GM18861 (cell line): ENCODE results near the gene FILIP1L.

Experiments
- ATAC-seq: cut with Tn5 transposase; IDR thresholded peaks from one replicate; pipeline ENCODE4 v1.9.1; 2021; ENCODE audit not compliant: unreplicated experiment

The FILIP1L gene

DNA sequence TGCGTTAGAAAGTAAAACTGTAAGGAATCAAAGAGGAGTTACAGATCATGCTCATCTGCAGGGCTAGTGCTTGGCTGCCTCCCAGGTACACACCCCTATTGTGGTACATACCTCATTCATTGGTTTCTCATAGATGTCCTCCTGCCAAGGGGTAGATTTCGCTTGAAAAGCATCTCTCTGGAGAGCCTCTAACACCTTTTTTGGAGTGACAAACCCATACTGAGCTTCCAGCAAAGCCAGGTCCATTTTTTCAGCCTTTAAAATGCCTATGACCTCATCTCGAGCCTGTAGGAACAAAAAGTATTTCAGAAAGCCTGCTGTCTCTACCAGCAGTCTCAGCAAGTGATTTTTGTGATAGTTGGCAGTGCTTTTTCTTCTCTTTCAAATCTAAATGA is 184.6 kb downstream of the FILIP1L start:
- no peak for ATAC-seq

DNA sequence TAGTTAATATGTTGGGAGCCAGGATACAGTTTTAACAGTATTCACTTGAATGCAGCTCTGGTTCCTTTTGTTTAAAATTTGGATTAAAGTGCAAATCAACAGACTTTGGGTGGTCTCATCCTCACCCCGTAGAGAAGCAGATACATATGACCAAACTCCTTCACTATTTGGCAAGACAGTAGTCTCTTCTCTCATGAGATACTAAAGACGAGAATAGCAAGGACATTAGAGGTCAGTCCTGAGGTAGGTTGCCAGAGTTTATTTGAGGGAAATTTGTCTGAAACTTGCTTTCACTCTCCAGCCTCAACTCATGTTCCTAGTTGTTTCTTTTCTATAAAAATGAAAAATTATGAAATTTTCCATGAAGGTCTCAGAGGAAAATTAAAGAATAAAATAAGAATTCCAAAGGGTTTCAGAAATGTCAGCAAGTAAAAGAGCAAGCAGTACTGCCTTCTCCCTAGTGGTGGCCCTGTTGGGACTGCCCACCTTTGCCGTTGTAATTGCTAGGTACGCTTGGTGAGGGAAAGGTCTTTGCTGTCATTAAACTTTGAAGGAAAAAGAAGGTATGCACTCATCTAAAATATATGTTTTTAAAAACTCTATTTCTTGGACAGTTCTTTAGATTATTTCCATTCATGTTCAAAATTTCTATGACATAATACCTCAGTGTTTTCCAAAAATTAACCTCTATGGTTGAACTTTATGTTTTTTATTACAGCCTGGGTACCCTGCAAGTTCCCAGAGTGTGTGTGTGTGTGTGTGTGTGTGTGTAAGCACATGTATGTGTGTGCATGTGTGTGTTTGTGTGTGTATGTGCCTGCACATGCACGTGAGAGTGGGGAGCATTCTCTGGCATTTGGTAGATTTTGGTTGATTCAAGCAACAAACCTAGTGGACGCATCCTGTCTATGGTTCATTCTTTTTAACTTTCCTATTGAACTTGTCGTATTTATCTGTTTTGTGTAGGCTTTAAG is 185.2 kb downstream of the FILIP1L start:
- ATAC-seq, result no peak

- ATAC-seq, result no peak
Observed at GRCh38 chr3:99927671-99928457, 186.4 kb downstream of the FILIP1L start.

- no peak for ATAC-seq
Observed at GRCh38 chr3:99925584-99926230, 188.6 kb downstream of the FILIP1L start.

DNA sequence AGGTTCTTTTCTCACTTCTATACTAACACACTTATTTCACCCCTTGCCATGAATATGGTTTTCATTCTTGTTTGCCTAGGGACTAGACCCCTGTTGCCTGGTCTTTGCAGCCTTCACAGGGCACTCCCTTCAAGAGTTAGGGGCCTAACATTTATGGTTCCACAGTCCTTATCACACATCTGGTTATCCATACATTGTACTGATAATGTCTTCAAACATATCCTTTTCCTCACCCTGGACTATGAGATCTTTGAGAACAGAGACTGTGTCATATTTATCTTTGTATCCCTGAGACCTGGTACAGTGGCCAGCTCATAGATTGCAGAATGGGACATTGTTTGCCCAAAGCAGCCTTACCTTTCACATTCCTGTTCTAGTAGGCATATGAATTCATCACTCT is 190.4 kb downstream of the FILIP1L start:
- ATAC-seq, result no peak

- ATAC-seq, result no peak
Observed at GRCh38 chr3:99921986-99922385, 192.3 kb downstream of the FILIP1L start.

- no peak for ATAC-seq
Observed at GRCh38 chr3:99921377-99921695, 193.0 kb downstream of the FILIP1L start.

- no peak for ATAC-seq
Observed at GRCh38 chr3:99920481-99921376, 193.6 kb downstream of the FILIP1L start.

GRCh38 chr3:99919694-99920093 is 194.6 kb downstream of the FILIP1L start:
- no peak for ATAC-seq

- ATAC-seq, result no peak
Observed at GRCh38 chr3:99918715-99919114, 195.6 kb downstream of the FILIP1L start.

DNA sequence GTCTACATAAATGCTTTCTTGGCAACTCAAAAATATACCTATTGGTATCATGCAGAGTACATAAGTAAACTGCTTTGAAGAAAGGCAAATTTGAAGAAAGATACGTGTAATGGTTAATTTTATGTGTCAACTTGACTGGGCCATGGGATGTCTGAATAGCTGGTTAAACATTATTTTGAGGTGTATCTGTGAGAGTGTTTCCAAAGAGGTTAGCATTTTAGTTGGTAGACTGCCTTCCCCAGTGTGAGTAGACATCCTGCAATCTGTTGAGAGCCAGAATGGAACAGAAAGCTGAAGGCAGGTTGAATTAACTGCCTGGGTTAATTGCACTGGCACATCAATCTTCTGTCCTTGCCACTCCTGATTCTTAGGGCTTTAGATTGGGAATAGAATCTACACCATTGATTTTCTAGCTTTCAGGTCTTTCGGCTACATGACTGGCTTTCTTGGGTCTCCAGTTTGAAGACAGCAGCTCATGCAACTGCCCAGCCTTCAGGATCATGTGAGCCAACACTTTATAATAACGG is 198.3 kb downstream of the FILIP1L start:
- no peak for ATAC-seq

DNA sequence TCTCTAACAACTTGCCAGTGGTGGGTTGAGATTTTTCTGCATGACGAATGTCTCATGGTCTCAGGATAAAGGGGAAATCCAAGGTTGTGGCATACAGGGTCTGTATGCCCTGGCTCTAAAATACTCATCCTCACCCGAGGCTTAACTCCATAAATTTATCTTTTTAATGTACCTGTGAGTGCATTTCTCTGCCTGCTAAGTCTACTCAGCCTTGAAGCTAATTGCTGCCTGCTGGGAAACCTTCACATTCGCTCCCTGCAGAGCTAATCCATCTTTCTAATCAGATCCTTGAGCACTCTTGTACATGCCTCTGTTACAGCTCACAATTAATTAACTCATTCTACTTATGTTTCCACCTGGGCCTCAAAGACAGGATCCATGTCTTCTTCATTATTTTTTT is 202.9 kb downstream of the FILIP1L start:
- ATAC-seq, result no peak

GRCh38 chr3:99910752-99911290 is 203.5 kb downstream of the FILIP1L start:
- no peak for ATAC-seq

GRCh38 chr3:99909714-99910495 is 204.4 kb downstream of the FILIP1L start:
- ATAC-seq, result no peak

- ATAC-seq, result no peak
Observed at GRCh38 chr3:99907959-99908544, 206.2 kb downstream of the FILIP1L start.

- no peak for ATAC-seq
Observed at GRCh38 chr3:99903869-99904268, 210.4 kb downstream of the FILIP1L start.

GRCh38 chr3:99902091-99902490 is 212.2 kb downstream of the FILIP1L start:
- ATAC-seq, result no peak

DNA sequence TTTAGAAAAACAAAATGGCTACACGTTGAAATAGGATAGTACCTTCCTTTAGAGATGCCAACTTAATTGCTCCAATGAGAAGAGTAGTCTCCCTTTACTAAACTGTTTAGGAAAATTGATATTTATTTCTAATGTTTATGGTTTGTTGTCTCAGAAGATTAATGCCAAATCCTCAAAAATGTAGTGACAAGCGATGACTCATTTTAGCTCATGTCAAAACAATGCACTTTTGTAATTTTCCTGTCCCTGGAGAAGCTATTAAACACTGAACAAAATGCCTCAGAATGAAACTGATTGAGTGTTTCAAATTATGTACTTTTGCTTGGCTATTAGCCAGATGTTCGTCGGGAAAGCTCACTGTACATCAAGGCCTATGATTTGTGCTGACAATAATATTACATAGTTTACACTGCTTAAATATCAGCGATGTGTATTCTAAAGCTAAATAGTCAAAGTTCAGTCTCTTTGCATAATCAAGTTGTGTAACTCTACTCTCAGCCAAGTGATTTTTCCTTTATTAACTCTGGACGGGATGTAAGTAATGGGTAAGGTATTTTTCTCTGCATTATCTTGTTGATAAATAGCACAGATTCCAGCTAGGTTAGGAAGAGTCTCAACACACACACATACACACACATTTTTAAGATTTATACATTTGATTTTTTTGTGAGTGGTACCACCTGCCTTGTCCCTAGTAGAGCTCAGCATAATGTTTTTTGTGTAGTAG is 212.9 kb downstream of the FILIP1L start:
- no peak for ATAC-seq
